NT2/D1 (cell line): ENCODE measurements around the gene IZUMO2.

ENCODE experiments used
- DNase-seq: peaks from one replicate; pipeline ENCODE4 v3.0.0-alpha.2; 2011; ENCODE audit warnings: low read depth, low spot score
- H3K27me3 ChIP-seq: 2 replicates; pipeline ENCODE4 v1.6.0; 2011; ENCODE audit warnings: mild to moderate bottlenecking; ENCODE audit not compliant: insufficient read length, insufficient read depth
- H3K36me3 ChIP-seq: 2 replicates; pipeline ENCODE4 v1.6.1; 2011; ENCODE audit warnings: mild to moderate bottlenecking, low read length, mixed read lengths; ENCODE audit not compliant: insufficient read depth, insufficient read length
- H3K4me1 ChIP-seq: 2 replicates; pipeline ENCODE4 v1.5.1; 2011; ENCODE audit not compliant: insufficient read depth, insufficient read length
- H3K4me3 ChIP-seq: 2 replicates; pipeline ENCODE4 v1.5.1; 2011; ENCODE audit warnings: low read depth; ENCODE audit not compliant: insufficient read length
- H3K9ac ChIP-seq: 2 replicates; pipeline ENCODE4 v1.6.0; 2011; ENCODE audit warnings: low read depth; ENCODE audit not compliant: insufficient read length
- H3K9me3 ChIP-seq: 2 replicates; pipeline ENCODE4 v1.5.1; 2011; ENCODE audit warnings: mild to moderate bottlenecking, low read length; ENCODE audit not compliant: insufficient read depth
- SUZ12 ChIP-seq: IDR thresholded peaks from 2 replicates; pipeline ENCODE4 v1.6.1; 2011; ENCODE audit not compliant: insufficient read length, insufficient read depth; ENCODE audit errors: extremely low read depth
- YY1 ChIP-seq: IDR thresholded peaks from 2 replicates; pipeline ENCODE4 v1.6.1; 2011; ENCODE audit not compliant: insufficient read length, insufficient read depth
- ZNF274 ChIP-seq: IDR thresholded peaks from 2 replicates; pipeline ENCODE4 v1.6.1; 2011; ENCODE audit warnings: mild to moderate bottlenecking, low read depth, low read length

Gene IZUMO2

DNA sequence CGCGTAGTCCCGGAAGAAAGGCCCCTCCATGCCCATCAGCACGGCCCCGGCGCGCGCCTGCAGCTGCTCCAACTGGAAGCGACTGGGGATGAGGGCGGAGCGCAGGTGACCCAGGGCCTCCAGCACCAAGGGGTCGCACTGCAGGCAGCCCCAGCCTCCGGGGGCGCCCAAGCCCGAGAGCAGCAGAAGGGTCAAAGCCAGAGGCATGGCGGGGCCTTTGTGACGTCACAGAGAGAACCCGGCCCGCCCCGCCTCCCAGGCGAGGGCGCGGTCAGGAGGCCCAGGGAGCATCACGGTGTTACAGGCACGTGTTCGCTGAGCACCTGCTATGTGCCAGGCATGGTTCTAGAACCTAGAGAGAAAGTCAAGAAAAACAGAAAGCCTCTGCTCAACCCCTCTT lies at the start of gene IZUMO2:
Gene IZUMO2 (minus strand): TSS at position 294 of the 400 bp plus-strand sequence. CDS start 87 bp downstream, at position 207.
- Histone ChIP-seq H3K36me3 (no peaks in the 10 kb centered on the region), H3K27me3 (no peaks in the 10 kb centered on the region), H3K4me1 (no peaks in the 10 kb centered on the region), H3K4me3 (no peak within 1 kb of the TSS), H3K9me3 (no peaks in the 10 kb centered on the region; the same call in 1 of the 2 replicates), H3K9ac (no peak within 1 kb of the TSS)
- TF ChIP-seq SUZ12 (no peak), YY1 (no peak), ZNF274 (no peak)
- no peak for DNase-seq

DNA sequence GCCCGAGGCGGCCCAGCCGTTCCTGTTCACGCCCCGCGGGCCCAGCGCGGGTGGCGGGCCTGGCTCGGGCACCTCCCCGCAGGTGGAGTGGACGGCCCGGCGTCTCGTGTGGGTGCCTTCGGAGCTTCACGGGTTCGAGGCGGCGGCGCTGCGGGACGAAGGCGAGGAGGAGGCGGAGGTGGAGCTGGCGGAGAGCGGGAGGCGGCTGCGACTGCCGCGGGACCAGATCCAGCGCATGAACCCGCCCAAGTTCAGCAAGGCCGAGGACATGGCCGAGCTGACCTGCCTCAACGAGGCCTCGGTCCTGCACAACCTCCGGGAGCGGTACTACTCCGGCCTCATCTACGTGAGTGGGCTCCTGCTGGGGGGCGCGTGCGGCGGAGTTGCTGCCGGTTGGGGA lies 47.3 kb upstream of the IZUMO2 start:
- no peak overlapping the region for H3K4me3 ChIP-seq
- DNase-seq = no peak
- no peak for TF ChIP-seq YY1
- TF ChIP-seq SUZ12 = no peak
- TF ChIP-seq ZNF274 = no peak
- no peaks in the 10 kb centered on the region for H3K36me3 ChIP-seq
- H3K27me3 ChIP-seq = no peaks in the 10 kb centered on the region
- H3K4me1 ChIP-seq = peaks cover 7% of the 10 kb centered on the region
- no peaks in the 10 kb centered on the region for H3K9me3 ChIP-seq
- H3K9ac ChIP-seq = no peak overlapping the region

GRCh38 chr19:50209131-50209530 lies 46.0 kb upstream of the IZUMO2 start:
- no peak for DNase-seq
- Histone ChIP-seq H3K9ac (no peak overlapping the region), H3K36me3 (no peaks in the 10 kb centered on the region), H3K4me1 (peaks cover 4% of the 10 kb centered on the region), H3K9me3 (no peaks in the 10 kb centered on the region), H3K27me3 (peaks cover 9% of the 10 kb centered on the region), H3K4me3 (no peak overlapping the region)
- TF ChIP-seq YY1 (no peak), SUZ12 (no peak), ZNF274 (no peak)

DNA sequence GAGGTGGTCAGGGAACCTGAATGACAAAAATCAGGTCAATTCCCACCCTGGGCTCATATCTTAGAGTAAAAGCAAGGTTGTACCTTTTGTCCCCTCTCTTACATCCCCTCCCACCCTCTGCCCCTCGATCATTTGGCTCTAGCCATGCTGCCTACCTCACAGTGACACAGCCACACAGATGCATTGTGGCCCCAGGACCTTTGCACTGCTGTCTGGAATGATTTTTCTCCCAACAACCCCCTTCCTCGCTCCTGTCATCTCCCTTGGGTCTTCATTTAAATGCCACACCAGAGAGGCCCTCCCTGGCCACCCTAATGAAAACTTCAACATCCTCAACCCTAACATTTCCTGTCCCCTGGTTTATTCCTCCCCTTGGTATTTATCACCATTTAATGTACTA lies 44.6 kb upstream of the IZUMO2 start:
- Histone ChIP-seq H3K36me3 (no peaks in the 10 kb centered on the region), H3K4me1 (peaks cover 6% of the 10 kb centered on the region), H3K4me3 (no peak overlapping the region), H3K9ac (no peak overlapping the region), H3K27me3 (peaks cover 16% of the 10 kb centered on the region), H3K9me3 (no peaks in the 10 kb centered on the region)
- TF ChIP-seq SUZ12 (no peak), YY1 (no peak), ZNF274 (no peak)
- DNase-seq = no peak

- Histone ChIP-seq H3K4me3 (no peak overlapping the region), H3K27me3 (peaks cover 17% of the 10 kb centered on the region), H3K9ac (no peak overlapping the region), H3K9me3 (no peaks in the 10 kb centered on the region), H3K36me3 (no peaks in the 10 kb centered on the region), H3K4me1 (peaks cover 6% of the 10 kb centered on the region)
- no peak for DNase-seq
- TF ChIP-seq ZNF274 = no peak
- no peak for TF ChIP-seq SUZ12
- TF ChIP-seq YY1 = no peak
These were observed 43.1 kb upstream of the IZUMO2 start for GRCh38 chr19:50206191-50206590.

- Histone ChIP-seq H3K9me3 (no peaks in the 10 kb centered on the region), H3K36me3 (no peaks in the 10 kb centered on the region), H3K4me3 (peak overlapping the region; percentile 32), H3K9ac (no peak overlapping the region), H3K4me1 (peaks cover 6% of the 10 kb centered on the region), H3K27me3 (peaks cover 17% of the 10 kb centered on the region)
- DNase-seq = no peak
- TF ChIP-seq YY1 = no peak
- no peak for TF ChIP-seq ZNF274
- TF ChIP-seq SUZ12 = no peak
These were observed 42.6 kb upstream of the IZUMO2 start for GRCh38 chr19:50205681-50206138.

DNA sequence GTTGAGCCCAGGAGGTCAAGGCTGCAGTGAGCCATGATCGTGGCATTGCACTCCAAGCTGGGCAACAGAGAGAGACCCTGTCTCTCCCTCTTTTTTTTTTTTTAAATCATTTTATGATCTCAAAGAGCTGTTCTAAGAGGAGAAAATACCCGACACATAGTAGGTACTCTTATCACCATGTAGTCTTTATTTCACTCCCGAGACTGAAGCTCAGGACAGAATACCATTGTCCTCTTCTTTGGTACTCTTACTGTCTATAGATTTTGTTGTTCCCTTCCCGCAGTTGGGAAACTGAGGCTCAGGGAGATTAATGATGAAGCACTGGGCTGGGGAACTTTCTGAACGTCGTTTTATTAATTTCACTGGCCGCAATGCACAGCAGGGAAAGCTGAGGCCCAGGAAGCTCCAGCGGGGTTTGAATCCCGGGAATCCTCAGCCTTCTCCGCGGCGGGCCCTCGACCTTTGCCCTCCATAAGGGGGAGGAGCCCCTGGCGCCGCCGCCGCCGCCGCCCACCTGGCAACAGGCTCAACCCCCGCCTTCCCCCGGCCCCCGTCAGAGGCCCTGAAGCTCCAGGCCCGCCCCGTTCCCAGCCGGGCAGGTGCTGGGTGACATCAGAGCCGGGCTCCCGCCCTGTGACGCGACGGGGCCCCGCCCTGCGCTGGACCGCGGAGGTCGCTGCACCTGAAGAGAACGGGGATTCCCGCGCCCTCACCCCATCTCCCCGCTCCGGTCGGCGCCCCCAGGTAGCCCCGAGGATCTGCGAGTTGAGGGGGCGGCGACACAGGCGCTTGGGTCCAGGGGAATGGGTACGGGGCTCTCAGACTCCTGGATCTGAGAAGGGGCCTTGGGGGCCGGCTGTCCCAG lies 42.0 kb upstream of the IZUMO2 start:
- no peak overlapping the region for H3K9ac ChIP-seq
- no peaks in the 10 kb centered on the region for H3K36me3 ChIP-seq
- H3K27me3 ChIP-seq = peaks cover 17% of the 10 kb centered on the region
- no peak for TF ChIP-seq ZNF274
- TF ChIP-seq SUZ12 = no peak
- TF ChIP-seq YY1 = no peak
- peak overlapping the region; percentile 32 for H3K4me3 ChIP-seq
- H3K9me3 ChIP-seq = no peaks in the 10 kb centered on the region
- H3K4me1 ChIP-seq = peaks cover 6% of the 10 kb centered on the region
- DNase-seq = peak; percentile 5

GRCh38 chr19:50204081-50204428 lies 41.0 kb upstream of the IZUMO2 start:
- H3K4me3 ChIP-seq = peak overlapping the region; percentile 36
- TF ChIP-seq ZNF274 = no peak
- TF ChIP-seq SUZ12 = no peak
- no peak for TF ChIP-seq YY1
- no peaks in the 10 kb centered on the region for H3K9me3 ChIP-seq
- no peaks in the 10 kb centered on the region for H3K36me3 ChIP-seq
- H3K27me3 ChIP-seq = peaks cover 17% of the 10 kb centered on the region
- H3K4me1 ChIP-seq = peaks cover 6% of the 10 kb centered on the region
- H3K9ac ChIP-seq = no peak overlapping the region
- DNase-seq = no peak
